Neutrophil (primary cell): ENCODE results near the gene DPP8.

Experiments used
- H3K27ac ChIP-seq: fragments of 200-600 bp; sonication (generic); 2 replicates; pipeline ENCODE4 v1.5.1; 2016; ENCODE audit warnings: mild to moderate bottlenecking, moderate library complexity
- H3K27me3 ChIP-seq: fragments of 200-600 bp; sonication (generic); 2 replicates; pipeline ENCODE4 v1.6.0; 2016; ENCODE audit warnings: mild to moderate bottlenecking
- H3K36me3 ChIP-seq: fragments of 200-600 bp; sonication (generic); 2 replicates; pipeline ENCODE4 v1.5.1; 2017
- H3K4me1 ChIP-seq, 2 experiments: fragments of 200-600 bp in 1 of 2; sonication (generic) in 1 of 2; 1 replicate in 1 of 2; 2 replicates in 1 of 2; pipeline versions ENCODE4 v1.5.1 to v1.6.1; 2013 to 2016; ENCODE audit warnings: low read depth in 1 of 2, low read length in 1 of 2, mild to moderate bottlenecking in 1 of 2, moderate library complexity in 1 of 2; ENCODE audit not compliant: control insufficient read depth in 1 of 2, insufficient read depth in 1 of 2
- H3K4me3 ChIP-seq, 2 experiments: fragments of 200-600 bp in 1 of 2; sonication (generic) in 1 of 2; 1 replicate in 1 of 2; 2 replicates in 1 of 2; pipeline ENCODE4 v1.5.1; 2013 to 2016; ENCODE audit warnings: low read depth in 1 of 2, low read length in 1 of 2, mild to moderate bottlenecking in 1 of 2, moderate library complexity in 1 of 2
- H3K9me3 ChIP-seq: fragments of 200-600 bp; sonication (generic); 2 replicates; pipeline ENCODE4 v1.5.1; 2016
- TF ChIP-seq, protein P1 (sequence below): fragments of 200-600 bp; sonication (generic); IDR thresholded peaks from 2 replicates; pipeline ENCODE4 v1.5.1; 2016; ENCODE audit warnings: antibody characterized with exemption

The DPP8 gene

GRCh38 chr15:65509321-65509720, 8.2 kb downstream of the DPP8 start:
- Histone ChIP-seq H3K36me3 (peaks cover 74% of the 10 kb centered on the region), H3K9me3 (no peaks in the 10 kb centered on the region), H3K4me3 (no peak overlapping the region), H3K4me1 (no peaks in the 10 kb centered on the region), H3K27me3 (no peaks in the 10 kb centered on the region), H3K27ac (no peak overlapping the region)
- TF ChIP-seq, protein P1, sequence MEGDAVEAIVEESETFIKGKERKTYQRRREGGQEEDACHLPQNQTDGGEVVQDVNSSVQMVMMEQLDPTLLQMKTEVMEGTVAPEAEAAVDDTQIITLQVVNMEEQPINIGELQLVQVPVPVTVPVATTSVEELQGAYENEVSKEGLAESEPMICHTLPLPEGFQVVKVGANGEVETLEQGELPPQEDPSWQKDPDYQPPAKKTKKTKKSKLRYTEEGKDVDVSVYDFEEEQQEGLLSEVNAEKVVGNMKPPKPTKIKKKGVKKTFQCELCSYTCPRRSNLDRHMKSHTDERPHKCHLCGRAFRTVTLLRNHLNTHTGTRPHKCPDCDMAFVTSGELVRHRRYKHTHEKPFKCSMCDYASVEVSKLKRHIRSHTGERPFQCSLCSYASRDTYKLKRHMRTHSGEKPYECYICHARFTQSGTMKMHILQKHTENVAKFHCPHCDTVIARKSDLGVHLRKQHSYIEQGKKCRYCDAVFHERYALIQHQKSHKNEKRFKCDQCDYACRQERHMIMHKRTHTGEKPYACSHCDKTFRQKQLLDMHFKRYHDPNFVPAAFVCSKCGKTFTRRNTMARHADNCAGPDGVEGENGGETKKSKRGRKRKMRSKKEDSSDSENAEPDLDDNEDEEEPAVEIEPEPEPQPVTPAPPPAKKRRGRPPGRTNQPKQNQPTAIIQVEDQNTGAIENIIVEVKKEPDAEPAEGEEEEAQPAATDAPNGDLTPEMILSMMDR, result no peak

GRCh38 chr15:65494076-65494475, 23.4 kb downstream of the DPP8 start:
- Histone ChIP-seq H3K27ac (no peak overlapping the region), H3K27me3 (no peaks in the 10 kb centered on the region), H3K4me1 (no peaks in the 10 kb centered on the region), H3K4me3 (no peak overlapping the region), H3K9me3 (no peaks in the 10 kb centered on the region), H3K36me3 (peaks cover 89% of the 10 kb centered on the region)
- TF ChIP-seq, protein P1, result no peak

DNA sequence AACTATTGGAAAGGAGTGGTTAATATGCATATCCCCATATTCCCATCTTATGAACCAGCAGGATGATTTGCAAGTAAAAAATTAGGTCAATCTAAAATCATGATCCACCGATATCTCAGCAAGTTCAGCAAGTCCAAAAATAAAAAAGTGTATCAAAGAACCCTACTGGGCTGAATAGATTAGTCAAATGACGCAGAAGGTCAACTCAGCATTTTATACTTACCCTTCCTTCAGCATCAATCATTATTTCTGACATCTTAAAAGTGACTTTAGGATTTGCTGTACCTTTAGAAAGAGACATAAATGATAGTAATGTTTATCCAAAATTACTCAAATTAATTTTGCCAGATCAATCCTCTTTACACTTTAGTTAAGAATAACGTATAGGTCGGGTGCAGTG, 32.6 kb downstream of the DPP8 start:
- Histone ChIP-seq H3K27me3 (no peaks in the 10 kb centered on the region), H3K36me3 (peaks cover 97% of the 10 kb centered on the region), H3K9me3 (no peaks in the 10 kb centered on the region), H3K4me1 (no peaks in the 10 kb centered on the region), H3K4me3 (no peak overlapping the region), H3K27ac (no peak overlapping the region)
- TF ChIP-seq, protein P1, result no peak

DNA sequence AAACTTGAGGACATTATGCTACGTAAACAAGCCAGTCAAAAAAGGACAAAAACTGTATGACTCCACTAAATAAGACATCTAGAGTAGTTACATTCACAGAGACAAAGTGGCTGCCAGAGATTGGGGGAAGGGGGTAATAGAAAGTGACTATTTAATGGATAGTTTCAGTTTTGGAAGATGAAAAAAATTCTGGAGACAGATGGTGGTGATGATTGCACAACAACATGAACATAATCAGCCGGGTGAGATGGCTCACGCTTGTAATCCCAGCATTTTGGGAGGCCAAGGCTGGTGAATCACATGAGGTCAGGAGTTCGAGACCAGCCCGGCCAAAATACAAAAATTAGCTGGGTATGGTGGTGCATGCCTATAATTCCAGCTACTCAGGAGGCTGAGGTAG, 40.6 kb downstream of the DPP8 start:
- H3K4me3 ChIP-seq, result no peak overlapping the region
- no peaks in the 10 kb centered on the region for H3K9me3 ChIP-seq
- TF ChIP-seq, protein P1, result no peak
- H3K4me1 ChIP-seq, result no peaks in the 10 kb centered on the region
- H3K36me3 ChIP-seq, result peaks cover 100% of the 10 kb centered on the region
- no peak overlapping the region for H3K27ac ChIP-seq
- no peaks in the 10 kb centered on the region for H3K27me3 ChIP-seq

- no peaks in the 10 kb centered on the region for H3K27me3 ChIP-seq
- TF ChIP-seq, protein P1, result no peak
- peaks cover 98% of the 10 kb centered on the region for H3K36me3 ChIP-seq
- no peaks in the 10 kb centered on the region for H3K9me3 ChIP-seq
- H3K27ac ChIP-seq, result no peak overlapping the region
- H3K4me1 ChIP-seq, result no peaks in the 10 kb centered on the region
- H3K4me3 ChIP-seq, result no peak overlapping the region
Measured at GRCh38 chr15:65470866-65471265, 46.6 kb downstream of the DPP8 start.
